Fibroblast of villous mesenchyme (primary cell): ENCODE measurements around the gene MEFV. TPM values are rescaled to one million over a fixed set of nuclear protein-coding genes. Genes with fewer than 3 reads are reported as not detected.
A peak's percentile ranks its signal among the peaks of the same experiment; 100 is the strongest.
"Not testable (repeated sequence)": the region's sequence is repeated elsewhere in the genome, so short reads cannot be mapped to it uniquely, and the experiment has no call there.

Source experiments
- DNase-seq: peaks from one replicate; pipeline ENCODE4 v3.0.0-alpha.2; 2010; ENCODE audit warnings: low read depth
- H3K4me3 ChIP-seq: 2 replicates; pipeline ENCODE4 v1.5.1; 2011; ENCODE audit warnings: low read depth, mild to moderate bottlenecking, low read length
- CTCF ChIP-seq: IDR thresholded peaks from 2 replicates; pipeline ENCODE4 v1.5.1; 2012; ENCODE audit warnings: low read depth, mild to moderate bottlenecking, low read length; ENCODE audit not compliant: insufficient read depth
- total RNA-seq: library from RNA; depleted of rRNA; stranded (reverse); fragments of >200 nt; gene quantifications from 2 replicates; pipeline ENCODE4 v1.2.3, GENCODE V29; 2012

The MEFV gene
- total RNA-seq, 1 donor = under 0.01 TPM

- DNase-seq = no peak
- TF ChIP-seq CTCF = no peak
- H3K4me3 ChIP-seq = no peak overlapping the region
Measured at GRCh38 chr16:3281222-3281820, 24.9 kb upstream of the MEFV start.

DNA sequence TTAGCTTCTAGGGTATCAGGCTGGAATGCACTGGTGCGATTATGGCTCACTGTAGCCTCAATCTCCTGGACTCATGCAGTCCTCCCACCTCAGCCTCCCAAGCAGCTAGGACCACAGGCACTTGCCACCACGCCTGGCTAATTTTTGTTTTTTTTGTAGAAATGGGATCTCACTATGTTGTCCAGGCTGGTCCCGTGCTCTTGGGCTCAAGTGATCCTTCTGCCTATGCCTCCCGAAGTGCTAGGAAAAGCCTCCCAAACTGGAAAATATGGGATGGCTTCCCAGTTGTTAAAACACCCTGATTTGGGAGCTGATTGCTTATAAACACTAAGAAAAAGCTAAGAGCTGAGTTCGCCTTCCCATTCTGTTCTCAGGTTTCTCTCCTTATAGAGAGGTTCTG, 20.2 kb upstream of the MEFV start:
- no peak for DNase-seq
- H3K4me3 ChIP-seq = no peak overlapping the region
- no peak for TF ChIP-seq CTCF

DNA sequence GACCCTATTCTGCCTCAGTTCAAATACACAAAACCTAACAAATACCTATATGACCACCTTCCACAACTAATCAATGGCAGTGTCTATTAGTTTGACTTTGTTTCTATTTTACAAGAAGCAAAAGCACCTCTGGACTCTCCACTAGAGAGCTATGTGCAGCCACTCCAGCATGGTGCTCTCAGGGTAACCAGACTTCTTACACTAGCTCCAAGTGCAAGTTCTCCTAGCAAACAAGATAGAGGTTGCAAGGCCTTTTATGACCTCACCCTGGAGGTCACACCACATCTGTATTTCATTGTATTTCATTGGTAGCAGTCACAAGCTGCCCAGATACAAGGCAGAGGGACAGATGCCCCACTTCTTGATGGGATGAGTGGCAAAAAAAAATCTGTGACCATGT, 18.5 kb upstream of the MEFV start:
- no peak overlapping the region for H3K4me3 ChIP-seq

GRCh38 chr16:3274490-3274889, 18.1 kb upstream of the MEFV start:
- DNase-seq = peak; percentile 37
- no peak overlapping the region for H3K4me3 ChIP-seq
- no peak for TF ChIP-seq CTCF

More for the DNA sequence above, 18.5 kb upstream of the MEFV start:
- no peak for TF ChIP-seq CTCF
- DNase-seq = no peak

GRCh38 chr16:3271281-3271680, 14.8 kb upstream of the MEFV start:
- DNase-seq, H3K4me3 ChIP-seq: not testable (repeated sequence)

DNA sequence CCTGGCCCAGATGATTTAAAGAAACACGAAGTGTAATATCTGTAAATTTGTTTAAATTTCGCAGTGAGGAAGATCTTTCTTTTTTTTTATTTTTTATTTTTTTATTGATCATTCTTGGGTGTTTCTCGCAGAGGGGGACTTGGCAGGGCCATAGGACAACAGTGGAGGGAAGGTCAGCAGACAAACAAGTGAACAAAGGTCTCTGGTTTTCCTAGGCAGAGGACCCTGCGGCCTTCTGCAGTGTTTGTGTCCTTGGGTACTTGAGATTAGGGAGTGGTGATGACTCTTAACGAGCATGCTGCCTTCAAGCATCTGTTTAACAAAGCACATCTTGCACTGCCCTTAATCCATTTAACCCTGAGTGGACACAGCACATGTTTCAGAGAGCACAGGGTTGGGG, 14.3 kb upstream of the MEFV start:
- not testable (repeated sequence) for DNase-seq, H3K4me3 ChIP-seq

DNA sequence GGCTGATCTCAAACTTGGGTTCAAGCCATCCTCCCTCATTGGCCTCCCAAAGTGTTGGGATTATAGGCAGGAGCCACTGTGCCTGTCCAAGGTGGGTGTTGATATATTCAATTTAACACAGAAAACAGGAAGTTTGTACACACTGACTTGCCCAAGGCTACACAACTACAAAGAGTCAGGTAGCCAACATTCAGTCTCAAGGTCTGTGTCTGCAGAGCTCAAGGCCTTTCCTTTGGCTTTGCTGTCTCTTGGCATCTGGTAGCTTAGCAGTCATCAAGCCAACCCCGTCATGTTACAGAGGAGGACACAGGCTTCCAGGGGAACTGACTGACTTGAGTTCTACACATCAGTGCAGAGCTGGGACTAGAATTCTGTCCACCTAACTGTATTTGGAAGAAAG, 11.9 kb upstream of the MEFV start:
- no peak for DNase-seq
- TF ChIP-seq CTCF = no peak
- H3K4me3 ChIP-seq = no peak overlapping the region

DNA sequence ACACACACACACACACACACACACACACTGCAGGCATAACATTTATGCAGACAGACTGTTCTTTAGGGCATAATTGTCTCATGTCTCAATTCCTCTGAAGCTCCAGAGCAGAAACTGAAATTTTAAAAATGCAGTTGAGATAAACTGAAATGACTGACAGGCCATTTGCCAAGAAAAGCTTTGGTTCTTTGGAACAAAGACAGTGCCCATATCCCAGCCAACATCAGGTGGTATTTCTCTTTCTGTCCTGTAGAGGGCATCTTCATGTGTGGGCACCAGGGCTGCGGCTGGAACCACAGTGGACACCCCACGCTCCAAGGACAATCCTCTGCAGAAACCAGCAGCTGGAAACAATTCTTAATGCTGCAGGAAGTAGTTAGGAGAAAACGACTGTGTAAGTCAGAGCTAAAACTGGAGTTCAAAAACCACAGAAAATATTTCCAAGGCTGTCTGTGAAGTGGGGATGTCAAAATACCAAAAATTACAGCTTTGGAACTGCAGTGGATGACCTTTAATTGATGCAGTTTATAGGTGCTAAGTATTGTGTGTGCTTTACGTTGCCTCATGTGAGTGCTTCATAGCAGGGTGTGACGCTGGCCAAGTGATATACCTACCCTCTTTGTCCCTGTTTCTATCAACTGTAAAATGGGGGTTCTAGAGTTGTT, 10.6 kb upstream of the MEFV start:
- peak; percentile 30 for DNase-seq
- H3K4me3 ChIP-seq = no peak overlapping the region
- TF ChIP-seq CTCF = peak; percentile 67
